GM19328 (cell line): ENCODE results near the gene STK38.
"Not testable (repeated sequence)": the region's sequence is repeated elsewhere in the genome, so short reads cannot be mapped to it uniquely, and the experiment has no call there.

Experiments
- ATAC-seq: cut with Tn5 transposase; IDR thresholded peaks from one replicate; pipeline ENCODE4 v1.9.1; 2021; ENCODE audit warnings: mild to moderate bottlenecking, moderate library complexity; ENCODE audit not compliant: unreplicated experiment

STK38 gene

DNA sequence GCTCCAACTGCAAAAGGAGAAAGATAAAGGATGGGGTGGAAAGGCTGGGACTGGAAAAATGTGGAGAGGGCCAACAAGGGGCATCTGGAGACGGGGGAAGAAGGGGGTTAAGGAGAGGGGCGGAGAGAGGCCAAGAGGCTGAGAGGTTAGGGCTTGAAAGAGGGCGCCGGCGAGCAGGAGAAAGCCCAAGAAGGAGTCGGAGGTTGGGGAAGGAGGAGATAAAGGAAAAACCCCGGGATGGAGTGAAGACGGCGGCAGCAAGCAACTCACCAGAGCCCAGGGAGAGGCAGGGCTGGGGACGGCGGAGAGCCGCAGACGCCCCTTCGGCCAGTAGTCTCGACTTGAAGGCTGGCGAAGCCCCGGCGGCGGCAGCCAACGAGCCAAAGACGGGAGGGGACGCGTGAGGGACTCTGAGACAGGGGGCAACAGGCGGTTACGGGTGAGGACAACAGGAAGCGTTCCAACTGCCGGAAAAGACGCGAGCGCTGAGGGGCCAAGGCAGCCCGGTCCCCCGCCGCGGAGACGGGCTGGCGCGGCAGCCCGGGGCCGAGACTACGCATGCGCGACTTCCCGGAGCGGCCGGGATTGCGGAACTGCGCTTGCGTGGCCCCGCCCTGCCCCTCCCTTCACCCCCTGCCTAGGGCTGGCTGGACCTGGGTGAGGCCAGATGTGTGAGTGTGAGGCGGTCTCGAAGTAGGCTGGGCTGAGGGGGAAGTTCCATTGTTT is at the start of gene STK38:
Gene STK38 (minus strand): TSS at position 560 of the 726 bp plus-strand sequence. CDS start 7,277 bp downstream, outside the sequence.
- ATAC-seq: peak; percentile 72

DNA sequence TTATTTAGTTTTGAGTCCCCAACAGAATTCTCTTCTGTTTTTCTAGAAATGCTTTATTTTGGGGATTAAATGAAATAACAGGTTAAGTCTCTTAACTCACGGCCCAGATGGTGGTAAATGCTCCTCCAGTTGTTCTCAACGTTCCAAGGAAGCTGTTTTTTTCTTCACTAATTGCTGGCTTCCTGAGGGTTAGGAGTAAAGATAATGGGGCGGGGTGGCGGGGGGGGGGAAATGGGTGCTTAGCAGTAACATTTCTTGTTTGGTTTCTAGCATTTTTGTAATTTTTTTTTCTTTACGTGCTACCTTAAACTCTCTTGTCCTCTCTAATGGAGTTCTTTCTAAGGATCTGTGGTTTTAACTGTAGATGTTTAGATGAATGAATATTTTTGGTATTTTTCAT is 49.1 kb upstream of the STK38 start:
- no peak for ATAC-seq

DNA sequence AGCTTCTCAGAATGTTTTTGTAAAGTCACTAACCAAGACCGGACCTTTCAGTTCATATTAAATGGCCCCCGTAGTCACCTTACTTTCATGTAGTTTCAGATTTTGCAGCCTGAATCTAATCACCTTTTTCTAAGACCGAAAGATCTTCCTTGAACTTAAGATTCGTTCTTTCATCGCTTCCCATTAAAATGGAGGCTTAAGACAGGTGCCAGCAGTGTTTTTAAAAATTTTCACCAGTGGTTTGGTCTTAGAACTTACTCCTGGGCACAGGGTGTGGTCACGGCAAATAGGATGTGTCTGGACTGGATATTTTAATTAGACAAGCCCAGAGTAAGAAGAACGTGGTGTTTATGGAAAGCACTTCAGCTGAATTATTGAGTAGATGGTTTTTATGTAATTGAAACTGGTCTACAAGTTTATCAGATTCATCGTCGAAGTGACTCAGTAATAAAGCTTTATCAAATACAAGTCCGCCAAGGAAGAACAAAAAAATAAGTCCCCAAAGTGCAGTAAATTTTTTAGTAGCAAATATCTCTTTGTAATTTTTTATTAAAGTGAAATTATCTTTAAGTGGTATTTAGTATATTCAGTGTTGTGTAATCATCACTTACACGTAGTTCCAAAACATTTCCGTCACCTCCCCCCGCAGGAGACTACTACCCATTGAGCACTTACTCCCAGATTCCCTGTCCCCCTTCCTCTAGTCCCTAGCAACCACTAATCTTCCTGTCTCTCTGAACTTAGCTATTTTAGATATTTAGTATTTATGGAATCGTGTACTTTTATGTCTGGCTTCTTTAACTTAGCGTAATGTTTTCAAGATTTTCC is 47.8 kb upstream of the STK38 start:
- ATAC-seq: no peak

DNA sequence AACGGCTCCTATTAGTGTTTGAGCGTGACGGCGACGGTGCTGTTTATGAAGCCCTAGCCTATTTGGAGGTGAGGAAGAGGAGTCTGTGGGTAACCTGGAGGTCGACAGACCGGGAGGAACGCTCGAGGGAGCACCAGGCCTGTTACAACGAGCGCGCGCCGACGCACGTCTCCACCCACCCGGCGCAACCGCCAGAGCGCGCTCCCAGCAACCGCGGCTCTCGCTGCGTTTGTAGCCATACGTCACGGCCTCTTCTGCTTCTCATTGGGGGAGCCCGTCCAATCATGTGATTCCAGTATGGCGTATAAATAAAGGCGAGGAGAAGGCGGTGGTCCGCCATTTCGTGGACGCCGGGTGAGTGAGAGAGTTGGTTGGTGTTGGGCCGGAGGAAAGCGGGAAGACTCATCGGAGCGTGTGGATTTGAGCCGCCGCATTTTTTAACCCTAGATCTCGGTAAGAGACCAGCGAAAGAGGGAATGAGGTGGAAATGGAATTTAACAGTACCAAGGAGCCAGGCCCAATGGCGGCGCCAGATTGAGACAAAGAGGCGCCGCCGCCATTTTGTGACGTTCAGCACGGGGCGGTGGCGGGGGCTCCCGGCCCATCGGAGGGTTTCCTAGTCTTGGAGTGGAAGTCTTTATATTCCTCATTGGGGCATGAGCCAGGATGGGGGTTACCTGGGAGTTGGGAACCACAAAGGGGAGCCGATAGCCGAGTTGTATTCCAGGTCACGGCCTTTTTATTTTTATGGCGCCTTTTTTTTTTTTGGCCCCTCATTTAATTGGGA is 46.9 kb upstream of the STK38 start, which contains the start of gene SRSF3:
Gene SRSF3 (plus strand): TSS at position 334 of the 787 bp plus-strand sequence. CDS start 2,401 bp downstream, outside the sequence.
- peak; percentile 83 for ATAC-seq

DNA sequence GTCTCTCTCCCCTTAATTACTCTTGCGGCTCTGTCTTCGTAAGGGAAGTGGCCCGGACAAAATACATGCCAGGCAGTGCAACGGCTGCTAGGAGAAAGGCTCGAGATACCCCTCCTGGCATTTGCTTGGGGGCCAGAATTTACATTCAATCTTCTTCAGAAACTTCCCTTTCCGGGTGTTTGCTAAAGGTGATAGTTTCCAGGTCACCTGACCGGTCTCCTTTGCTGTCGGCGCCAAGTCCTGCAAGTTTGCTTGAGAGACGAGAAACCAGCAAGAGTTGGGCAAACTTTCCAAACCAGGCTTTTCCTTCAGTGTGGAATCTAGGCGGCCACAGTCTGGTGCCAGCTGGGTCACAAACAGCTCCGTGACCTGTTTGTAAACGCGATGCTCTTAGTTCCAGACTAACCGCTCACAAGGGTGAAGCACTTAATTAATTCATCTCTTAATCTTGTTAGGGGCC is 46.3 kb upstream of the STK38 start:
- ATAC-seq: peak; percentile 23

DNA sequence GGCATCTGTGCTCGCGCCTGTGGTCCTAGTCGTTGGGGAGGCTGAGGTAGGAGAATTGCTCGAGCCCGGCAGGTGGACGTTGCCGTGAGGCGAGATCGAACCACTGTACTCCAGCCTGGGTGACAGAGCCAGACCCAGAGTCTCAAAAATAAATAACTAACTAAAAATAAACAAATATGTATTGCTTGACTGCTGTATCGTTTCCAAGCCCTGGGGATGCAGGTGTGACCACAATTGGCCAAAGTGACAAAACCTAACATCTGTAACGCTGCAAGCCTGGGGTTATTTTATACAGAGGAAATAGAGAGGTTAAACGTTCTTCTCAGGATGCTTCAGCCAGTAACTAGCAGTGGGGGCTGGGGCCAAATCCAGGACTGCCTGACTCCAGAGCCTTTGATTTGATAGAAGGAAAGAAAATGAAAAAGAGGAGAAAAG is 45.0 kb upstream of the STK38 start:
- no peak for ATAC-seq

DNA sequence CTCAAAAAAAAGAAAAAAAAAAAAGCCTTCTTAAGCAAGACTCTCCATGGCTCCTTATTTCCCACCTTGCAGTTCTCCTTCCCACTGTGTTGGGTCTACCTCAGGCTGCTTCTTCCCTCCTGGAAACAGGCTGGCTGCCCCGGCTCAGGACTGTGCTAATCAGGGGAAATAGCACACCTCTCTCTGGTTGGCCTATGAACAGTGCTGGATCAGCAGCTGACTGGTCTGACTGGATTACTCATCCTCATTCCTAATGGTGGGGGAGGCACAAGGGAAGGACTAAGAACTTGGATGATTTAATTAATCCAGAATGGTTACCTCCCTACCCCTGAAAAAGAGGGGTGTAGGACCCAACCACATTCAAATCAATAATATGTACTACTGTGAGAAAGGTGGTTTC is 43.0 kb upstream of the STK38 start:
- ATAC-seq: no peak

DNA sequence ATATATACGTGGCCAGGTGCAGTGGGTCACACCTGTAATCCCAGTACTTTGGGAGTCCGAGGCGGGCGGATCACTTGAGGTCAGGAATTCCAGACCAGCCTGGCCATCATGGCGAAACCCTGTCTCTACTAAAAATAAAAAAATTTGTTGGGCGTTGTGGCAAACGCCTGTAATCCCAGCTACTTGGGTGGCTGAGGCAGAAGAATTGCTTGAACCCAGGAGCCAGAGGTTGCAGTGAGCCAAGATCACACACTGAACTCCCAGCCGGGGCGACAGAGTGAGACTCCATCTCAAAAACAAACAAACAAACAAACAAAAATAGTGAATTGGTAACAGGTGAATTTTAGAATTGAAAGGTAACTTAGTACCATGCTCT is 41.7 kb upstream of the STK38 start:
- ATAC-seq: not testable (repeated sequence)

DNA sequence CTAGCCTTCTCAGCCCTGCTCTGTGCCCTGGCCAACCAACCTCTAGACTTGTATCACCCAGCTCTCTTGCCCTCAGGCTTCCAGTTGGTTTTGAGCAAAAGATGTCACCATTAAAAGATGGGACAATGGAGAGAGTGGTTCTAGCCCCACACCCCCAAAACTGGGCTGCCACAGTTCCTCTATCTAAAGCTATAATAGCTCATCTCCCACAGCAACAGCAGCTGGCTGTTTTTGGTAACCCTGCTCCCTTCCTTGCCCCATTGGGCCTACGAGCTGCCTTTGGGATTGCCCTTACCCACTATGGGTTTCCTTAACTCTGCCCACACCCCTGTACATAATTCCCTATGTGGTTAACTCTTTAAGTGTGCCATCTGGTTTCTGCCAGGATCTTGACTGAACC is 39.3 kb upstream of the STK38 start:
- no peak for ATAC-seq

DNA sequence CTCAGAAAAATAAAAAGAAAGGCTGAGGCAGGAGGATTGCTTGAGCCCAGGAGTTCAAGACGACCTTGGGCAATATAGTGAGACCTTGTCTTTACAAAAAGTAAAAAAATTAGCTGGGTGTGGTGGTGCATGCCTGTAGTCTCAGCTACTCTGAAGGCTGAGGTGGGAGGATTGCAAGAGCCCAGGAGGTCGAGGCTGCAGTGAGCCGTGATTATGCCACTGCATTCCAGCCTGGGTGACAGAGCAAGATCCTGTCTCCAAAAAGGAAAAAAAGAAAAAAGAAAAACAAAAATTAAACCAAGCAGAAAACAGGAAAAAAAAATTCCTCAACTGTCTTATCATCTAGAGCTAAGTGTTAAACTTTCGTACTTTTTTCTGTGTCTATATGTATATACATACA is 34.4 kb upstream of the STK38 start:
- no peak for ATAC-seq

DNA sequence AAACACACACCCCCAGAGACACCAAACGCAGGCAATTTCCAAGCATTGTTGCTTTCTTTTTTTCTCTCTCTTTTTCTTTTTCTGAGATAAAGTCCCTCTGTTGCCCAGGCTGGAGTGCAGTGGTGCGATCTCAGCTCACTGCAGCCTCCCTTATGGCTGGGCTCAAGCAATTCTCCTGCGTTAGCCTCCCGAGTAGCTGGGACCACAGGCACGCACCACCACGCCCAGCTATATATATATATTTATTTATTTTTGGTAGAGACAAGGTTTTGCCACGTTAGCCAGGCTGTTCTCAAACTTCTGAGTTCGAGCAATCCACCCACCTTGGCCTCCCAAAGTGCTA is 32.9 kb upstream of the STK38 start:
- no peak for ATAC-seq

DNA sequence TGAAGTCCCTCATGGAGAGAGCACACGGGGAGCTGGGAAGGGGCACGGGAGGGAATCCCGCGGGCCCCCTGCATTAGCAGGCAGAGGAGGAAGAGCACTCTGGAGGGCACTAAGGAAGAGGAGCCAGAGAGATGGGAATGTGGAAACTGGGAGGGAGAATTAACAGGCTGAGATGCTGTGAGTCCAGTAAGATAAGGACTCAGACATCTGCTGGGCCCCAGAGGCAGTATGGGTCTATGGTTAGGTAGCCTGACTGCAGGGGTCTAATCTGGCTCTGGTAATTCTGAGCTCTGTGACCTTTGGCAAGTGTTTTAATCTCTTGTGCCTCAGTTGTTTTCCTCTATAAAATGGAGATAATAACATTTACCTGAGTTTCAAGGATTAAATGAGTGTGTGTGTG is 31.2 kb upstream of the STK38 start:
- no peak for ATAC-seq

DNA sequence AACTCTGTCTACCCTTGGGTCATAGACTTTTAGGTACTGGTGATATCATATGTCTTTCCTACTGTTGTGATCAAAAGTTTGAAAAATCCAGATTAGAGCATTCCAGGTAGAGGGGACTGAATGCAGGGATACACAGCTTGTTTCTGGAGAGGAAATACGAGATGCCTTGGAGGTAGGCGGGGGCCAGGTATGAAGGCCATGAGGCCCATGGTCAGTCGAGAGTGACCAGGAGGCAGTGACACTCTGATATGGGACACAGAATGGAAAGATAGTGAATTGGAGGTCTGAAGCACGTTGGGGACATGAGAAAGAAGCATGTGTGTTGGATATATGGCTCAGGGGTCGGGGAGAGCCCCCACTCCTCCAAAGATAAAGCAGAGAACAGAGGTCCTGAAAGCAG is 30.8 kb upstream of the STK38 start:
- no peak for ATAC-seq

DNA sequence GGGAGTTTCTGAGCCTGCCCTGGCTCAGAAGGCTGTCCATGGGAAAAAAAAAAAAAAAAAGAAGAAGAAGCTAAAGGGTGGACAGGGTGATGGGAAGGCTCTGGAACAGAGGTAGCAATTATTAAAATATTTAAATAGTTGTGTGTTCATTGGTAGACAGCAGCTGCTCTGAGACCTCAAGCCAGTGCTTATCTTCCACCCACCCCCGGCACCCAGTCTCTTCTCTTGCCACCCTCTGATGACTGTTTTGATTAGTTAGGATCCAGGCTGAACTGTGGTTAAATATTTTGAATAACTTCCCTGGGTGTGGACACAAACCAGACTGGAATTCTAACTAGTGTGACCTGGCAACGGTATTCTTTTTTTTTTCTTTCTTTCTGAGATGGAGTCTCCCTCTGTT is 30.0 kb upstream of the STK38 start:
- ATAC-seq: no peak

DNA sequence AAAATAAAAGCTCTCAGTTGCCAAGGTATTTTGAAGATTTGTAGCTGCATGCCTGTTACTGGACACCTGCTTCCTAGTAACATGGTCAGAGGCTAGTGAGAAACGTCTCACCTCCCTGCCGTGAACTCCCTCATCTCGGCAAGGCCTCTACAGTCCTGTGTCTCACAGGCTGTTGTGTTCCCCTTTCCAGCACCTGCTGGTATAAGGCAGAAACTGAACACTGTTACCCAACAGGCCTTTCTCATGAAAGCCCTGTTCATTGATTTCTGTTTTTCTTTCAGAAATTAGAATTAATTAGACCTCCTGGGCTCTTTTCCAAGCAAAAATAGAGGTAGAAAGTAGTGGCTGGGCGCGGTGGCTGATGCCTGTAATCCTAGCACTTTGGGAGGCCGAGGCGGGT is 29.3 kb upstream of the STK38 start:
- no peak for ATAC-seq

DNA sequence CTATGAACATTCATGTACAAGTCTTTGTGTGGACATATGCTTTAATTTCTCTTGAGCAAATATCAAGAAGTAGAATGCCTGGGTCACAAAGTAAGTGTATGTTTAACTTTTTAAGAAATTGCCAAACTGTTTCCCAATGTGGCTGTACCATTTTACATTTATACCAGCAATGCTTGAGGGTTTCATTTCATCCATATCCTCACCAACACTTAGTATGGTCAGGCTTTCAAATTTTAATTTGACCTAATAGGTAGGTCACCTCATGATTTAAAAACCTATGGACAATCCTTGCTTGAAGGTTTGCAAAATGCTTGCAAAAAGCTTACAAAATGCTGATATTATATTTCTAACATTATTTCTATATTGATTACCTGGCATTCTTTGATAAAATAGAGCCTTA is 27.4 kb upstream of the STK38 start:
- no peak for ATAC-seq

DNA sequence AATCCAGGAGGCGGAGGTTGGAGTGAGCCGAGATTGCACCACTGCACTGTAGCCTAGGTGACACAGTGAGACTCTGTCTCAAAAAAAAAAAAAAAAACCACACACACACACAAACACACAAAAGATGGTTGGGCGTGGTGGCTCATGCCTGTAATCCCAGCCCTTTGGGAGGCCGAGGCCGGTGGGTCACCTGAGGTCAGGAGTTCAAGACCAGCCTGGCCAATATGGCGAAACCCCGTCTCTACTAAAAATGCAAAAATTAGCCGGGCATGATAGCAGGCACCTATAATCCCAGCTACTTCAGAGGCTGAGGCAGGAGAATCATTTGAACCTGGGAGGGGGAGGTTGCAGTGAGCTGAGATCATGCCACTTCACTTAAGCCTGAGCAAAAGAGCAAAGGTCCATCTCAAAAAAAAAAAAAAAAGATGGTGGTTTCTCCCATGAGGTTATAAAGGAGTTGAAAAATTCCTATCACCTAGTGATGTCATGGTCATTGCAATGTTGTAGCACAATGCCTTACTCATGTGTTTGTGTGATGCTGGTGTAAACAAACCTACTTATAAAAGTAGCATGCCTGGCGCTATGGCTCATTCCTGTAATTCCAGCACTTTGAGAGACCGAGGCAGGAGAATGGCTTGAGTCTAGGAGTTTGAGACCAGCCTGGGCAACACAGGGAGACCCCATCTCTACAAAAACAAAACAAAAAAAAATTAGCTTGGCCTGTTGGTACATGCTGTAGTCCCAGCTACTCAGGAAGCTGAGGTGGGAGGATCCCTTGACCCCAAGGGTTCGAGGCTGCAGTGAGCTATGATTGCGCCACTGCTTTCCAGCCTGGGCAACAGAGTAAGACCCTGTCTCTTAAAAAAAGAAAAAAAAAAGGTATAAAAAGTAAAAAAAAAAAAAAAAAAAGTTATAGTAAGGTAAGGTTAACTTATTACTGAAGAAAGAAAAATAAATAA is 25.4 kb upstream of the STK38 start:
- ATAC-seq: not testable (repeated sequence)

DNA sequence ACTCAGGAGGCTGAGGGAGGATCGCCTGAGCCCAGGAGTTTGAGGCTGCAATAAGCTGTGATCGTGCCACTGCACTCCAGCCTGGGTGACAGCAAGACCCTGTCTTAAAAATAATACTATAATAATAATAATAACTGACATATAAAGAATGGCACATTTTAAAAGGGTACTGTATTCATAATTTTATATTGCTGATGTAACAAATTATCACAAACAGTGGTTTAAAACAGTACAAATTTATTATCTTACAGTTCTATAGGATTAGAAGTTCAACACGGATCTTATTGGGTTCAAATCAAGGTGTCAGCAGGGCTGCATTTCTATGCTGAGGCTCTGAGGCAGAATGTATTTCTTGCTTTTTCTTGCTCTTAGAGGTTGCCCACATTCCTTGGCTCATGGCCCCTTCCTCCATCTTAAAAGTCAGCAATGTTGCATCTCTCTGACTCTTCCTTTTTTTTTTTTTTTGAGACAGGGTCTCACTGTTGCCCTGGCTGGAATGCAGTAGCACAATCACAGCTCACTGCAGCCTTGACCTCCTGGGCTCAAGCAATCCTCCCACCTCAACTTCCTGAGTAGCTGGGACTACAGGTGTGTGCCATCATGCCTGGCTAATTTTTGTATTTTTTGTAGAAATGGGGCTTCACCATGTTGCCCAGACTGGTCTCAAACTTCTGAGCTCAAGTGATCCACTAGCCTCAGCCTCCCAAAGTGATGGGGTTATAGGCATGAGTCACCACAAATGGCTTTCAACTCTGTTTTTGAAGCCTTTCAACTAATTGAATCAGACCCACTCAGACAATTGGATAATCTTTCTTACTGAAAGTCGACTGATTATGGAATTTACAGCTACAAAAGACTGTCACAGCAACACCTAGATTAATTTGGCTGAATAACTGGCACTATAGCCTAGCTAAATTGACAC is 24.1 kb upstream of the STK38 start:
- no peak for ATAC-seq

DNA sequence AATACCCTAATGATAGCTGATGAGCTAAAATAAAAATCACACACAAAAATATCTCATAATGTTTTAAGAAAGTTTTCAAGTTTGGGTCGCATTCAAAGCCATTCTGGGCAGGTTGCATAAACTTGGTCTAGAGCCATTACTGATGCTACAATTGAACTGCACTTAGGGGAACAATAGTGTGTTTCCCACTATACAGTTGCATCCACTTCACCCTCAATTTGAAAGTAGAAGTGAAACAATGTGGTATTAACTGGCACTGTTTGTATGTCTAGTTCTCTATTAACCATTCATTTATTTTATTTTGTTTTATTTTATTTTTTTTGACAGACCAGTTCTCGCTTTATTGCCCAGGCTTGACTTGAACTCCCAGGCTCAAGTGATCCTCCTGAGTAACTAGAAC is 23.0 kb upstream of the STK38 start:
- no peak for ATAC-seq
